Neural cell (in vitro differentiated cells): ENCODE measurements around the gene LSMEM2. TPM values are rescaled to one million over a fixed set of nuclear protein-coding genes. Genes with fewer than 3 reads are reported as not detected.
A peak's percentile ranks its signal among the peaks of the same experiment; 100 is the strongest.

ENCODE experiments used
- H2AFZ ChIP-seq: fragments of 200-600, 300-800 bp; sonication (generic), shearing (Covaris generic); 2 replicates; pipeline ENCODE4 v1.6.0; 2014; ENCODE audit warnings: low read depth, mild to moderate bottlenecking, antibody characterized with exemption, low read length, moderate library complexity
- H3F3A ChIP-seq: fragments of 200-600 bp; shearing (Covaris generic); 2 replicates; pipeline ENCODE4 v1.6.1; 2016; ENCODE audit warnings: mild to moderate bottlenecking, moderate library complexity, mixed read lengths, antibody characterized with exemption, low read length; ENCODE audit not compliant: insufficient read depth, poor library complexity, severe bottlenecking
- H3K27ac ChIP-seq: fragments of 200-600, 300-800 bp; sonication (generic), shearing (Covaris generic); 2 replicates; pipeline ENCODE4 v1.5.1; 2014; ENCODE audit warnings: mild to moderate bottlenecking, low read length, moderate library complexity
- H3K27me3 ChIP-seq: fragments of 300-800, 200-600 bp; sonication (generic), shearing (Covaris generic); 2 replicates; pipeline ENCODE4 v1.6.0; 2014; ENCODE audit warnings: mild to moderate bottlenecking, low read depth, low read length, moderate library complexity; ENCODE audit not compliant: insufficient read depth
- H3K36me3 ChIP-seq: fragments of 300-800, 200-600 bp; sonication (generic), shearing (Covaris generic); 2 replicates; pipeline ENCODE4 v1.5.1; 2014; ENCODE audit warnings: mild to moderate bottlenecking, antibody characterized with exemption, low read length, moderate library complexity; ENCODE audit not compliant: insufficient read depth
- H3K4me2 ChIP-seq: fragments of 300-800, 200-600 bp; sonication (generic), shearing (Covaris generic); 2 replicates; pipeline ENCODE4 v1.6.0; 2014; ENCODE audit warnings: mild to moderate bottlenecking, low read length
- H3K4me3 ChIP-seq: fragments of 300-800, 200-600 bp; sonication (generic), shearing (Covaris generic); 2 replicates; pipeline ENCODE4 v1.5.1; 2014; ENCODE audit warnings: mild to moderate bottlenecking, low read length, moderate library complexity
- H3K79me2 ChIP-seq: fragments of 200-600 bp; shearing (Covaris generic); replicated peaks from 2 replicates; pipeline ENCODE4 v1.6.0; 2014; ENCODE audit warnings: mild to moderate bottlenecking, low read length, moderate library complexity; ENCODE audit not compliant: insufficient read depth
- H3K9ac ChIP-seq: fragments of 300-800, 200-600 bp; sonication (generic), shearing (Covaris generic); 2 replicates; pipeline ENCODE4 v1.6.1; 2016; ENCODE audit warnings: mild to moderate bottlenecking, low read length, mixed read lengths
- H3K9me2 ChIP-seq: fragments of 200-600 bp; shearing (Covaris generic); 2 replicates; pipeline ENCODE4 v1.6.1; 2016; ENCODE audit warnings: mild to moderate bottlenecking, low read length, mixed read lengths; ENCODE audit not compliant: insufficient read depth
- H3K9me3 ChIP-seq: fragments of 200-600, 300-800 bp; sonication (generic), shearing (Covaris generic); 2 replicates; pipeline ENCODE4 v1.6.1; 2016; ENCODE audit warnings: mild to moderate bottlenecking, mixed run types, low read length, moderate library complexity, mixed read lengths
- H4K20me1 ChIP-seq: fragments of 200-600 bp; shearing (Covaris generic); 2 replicates; pipeline ENCODE4 v1.6.1; 2016; ENCODE audit warnings: mild to moderate bottlenecking, mixed run types; ENCODE audit not compliant: insufficient read depth
- EP300 ChIP-seq: fragments of 450-650 bp; conservative IDR thresholded peaks from 2 replicates; pipeline ENCODE4 v1.6.1; 2014; ENCODE audit warnings: antibody characterized with exemption, mild to moderate bottlenecking, moderate library complexity; ENCODE audit not compliant: poor library complexity, severe bottlenecking
- EZH2 ChIP-seq: fragments of 200-600, 300-800 bp; shearing (Covaris generic), sonication (generic); IDR thresholded peaks from 2 replicates; pipeline ENCODE4 v1.6.1; 2014; ENCODE audit warnings: antibody characterized with exemption, low read length, borderline replicate concordance, mild to moderate bottlenecking; ENCODE audit not compliant: insufficient read depth, poor library complexity, severe bottlenecking
- MXI1 ChIP-seq: fragments of 450-650 bp; conservative IDR thresholded peaks from 2 replicates; pipeline ENCODE4 v1.6.1; 2014; ENCODE audit warnings: antibody characterized with exemption, mild to moderate bottlenecking; ENCODE audit not compliant: poor library complexity, severe bottlenecking
- POLR2AphosphoS5 ChIP-seq: IDR thresholded peaks from 2 replicates; pipeline ENCODE4 v1.6.1; 2012
- RAD21 ChIP-seq: fragments of 450-650 bp; conservative IDR thresholded peaks from 2 replicates; pipeline ENCODE4 v1.6.1; 2014; ENCODE audit warnings: antibody characterized with exemption, mild to moderate bottlenecking, moderate library complexity
- SMC3 ChIP-seq: fragments of 450-650 bp; conservative IDR thresholded peaks from 2 replicates; pipeline ENCODE4 v1.6.1; 2014; ENCODE audit warnings: antibody characterized with exemption, mild to moderate bottlenecking, moderate library complexity; ENCODE audit not compliant: poor library complexity
- TAF1 ChIP-seq: IDR thresholded peaks from 2 replicates; pipeline ENCODE4 v1.6.1; 2012; ENCODE audit warnings: low read depth
- polyA plus RNA-seq: library from polyadenylated mRNA; depleted of rRNA; stranded (reverse); fragments of >200 nt; gene quantifications from 2 replicates; pipeline ENCODE4 v1.2.3, GENCODE V29; 2014
- TF ChIP-seq, protein P1 (sequence below): IDR thresholded peaks from 2 replicates; pipeline ENCODE4 v1.6.1; 2012; ENCODE audit warnings: borderline replicate concordance
- TF ChIP-seq, protein P2 (sequence below): fragments of 450-650 bp; IDR thresholded peaks from 2 replicates; pipeline ENCODE4 v1.5.1; 2014; ENCODE audit warnings: antibody characterized with exemption, mild to moderate bottlenecking, moderate library complexity; ENCODE audit not compliant: poor library complexity, severe bottlenecking

Gene LSMEM2
- polyA plus RNA-seq, 1 donor from 2014 or later = not detected

DNA sequence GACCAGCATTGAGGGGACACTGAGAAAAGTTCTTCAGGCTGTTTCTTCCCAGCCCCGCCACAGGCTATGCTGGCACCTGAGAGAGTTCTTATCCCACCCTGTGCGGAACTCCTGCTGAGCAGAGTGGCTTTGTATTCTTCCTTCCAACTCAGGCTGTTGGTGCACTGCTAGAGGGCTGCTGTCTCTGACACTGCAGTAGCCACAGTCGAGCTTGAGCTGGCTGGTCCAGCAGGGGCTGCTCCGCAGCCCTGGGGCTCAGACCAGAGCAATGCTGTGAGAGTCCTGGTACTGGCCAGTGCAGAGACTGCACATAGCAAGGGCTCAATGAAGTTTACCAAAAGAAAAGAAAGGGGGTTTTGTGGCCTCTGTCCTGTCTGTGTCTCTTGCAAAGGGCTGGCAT lies 39.2 kb upstream of the LSMEM2 start:
- H3K27ac ChIP-seq = no peak overlapping the region
- H3K36me3 ChIP-seq = no peaks in the 10 kb centered on the region
- no peaks in the 10 kb centered on the region for H3K9me2 ChIP-seq
- no peak for TF ChIP-seq EP300
- no peak for TF ChIP-seq EZH2
- TF ChIP-seq SMC3 = no peak
- TF ChIP-seq MXI1 = no peak
- TF ChIP-seq POLR2AphosphoS5 = no peak
- no peak for TF ChIP-seq RAD21
- H3K4me2 ChIP-seq = no peak overlapping the region
- H3K27me3 ChIP-seq = no peaks in the 10 kb centered on the region
- peak overlapping the region; percentile 13 for H3K9ac ChIP-seq
- peak overlapping the region; percentile 87 for H3K4me3 ChIP-seq
- no peaks in the 10 kb centered on the region for H3F3A ChIP-seq
- no peak overlapping the region for H2AFZ ChIP-seq
- no peaks in the 10 kb centered on the region for H3K9me3 ChIP-seq
- H3K79me2 ChIP-seq = peaks cover 83% of the 10 kb centered on the region
- no peaks in the 10 kb centered on the region for H4K20me1 ChIP-seq

DNA sequence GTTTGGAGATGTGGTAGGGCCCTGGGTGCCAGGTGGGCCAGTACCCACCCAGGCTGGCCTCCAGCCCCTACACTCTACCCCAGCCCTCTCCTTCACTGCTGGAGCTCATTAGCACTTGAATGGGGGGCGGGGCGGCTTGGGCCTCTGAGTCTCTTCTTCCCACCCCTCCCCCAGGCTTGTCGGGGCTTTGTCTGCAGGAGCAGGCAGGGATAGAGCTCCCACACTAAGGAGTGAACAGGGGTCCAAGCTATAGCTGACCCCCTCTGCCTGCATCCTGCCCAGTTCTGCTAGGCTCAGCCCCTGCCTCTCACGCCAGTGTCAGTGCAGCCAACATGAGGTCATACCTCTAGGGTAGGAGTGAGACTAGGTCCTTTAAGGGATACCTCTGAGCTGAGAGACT lies 37.7 kb upstream of the LSMEM2 start:
- H3K4me3 ChIP-seq = peak overlapping the region; percentile 60
- H2AFZ ChIP-seq = no peak overlapping the region
- H3K27ac ChIP-seq = peak overlapping the region; percentile 87
- H3K9ac ChIP-seq = peak overlapping the region; percentile 78
- H3K4me2 ChIP-seq = peak overlapping the region; percentile 65
- no peak for TF ChIP-seq RAD21
- TF ChIP-seq MXI1 = no peak
- TF ChIP-seq, protein P1, sequence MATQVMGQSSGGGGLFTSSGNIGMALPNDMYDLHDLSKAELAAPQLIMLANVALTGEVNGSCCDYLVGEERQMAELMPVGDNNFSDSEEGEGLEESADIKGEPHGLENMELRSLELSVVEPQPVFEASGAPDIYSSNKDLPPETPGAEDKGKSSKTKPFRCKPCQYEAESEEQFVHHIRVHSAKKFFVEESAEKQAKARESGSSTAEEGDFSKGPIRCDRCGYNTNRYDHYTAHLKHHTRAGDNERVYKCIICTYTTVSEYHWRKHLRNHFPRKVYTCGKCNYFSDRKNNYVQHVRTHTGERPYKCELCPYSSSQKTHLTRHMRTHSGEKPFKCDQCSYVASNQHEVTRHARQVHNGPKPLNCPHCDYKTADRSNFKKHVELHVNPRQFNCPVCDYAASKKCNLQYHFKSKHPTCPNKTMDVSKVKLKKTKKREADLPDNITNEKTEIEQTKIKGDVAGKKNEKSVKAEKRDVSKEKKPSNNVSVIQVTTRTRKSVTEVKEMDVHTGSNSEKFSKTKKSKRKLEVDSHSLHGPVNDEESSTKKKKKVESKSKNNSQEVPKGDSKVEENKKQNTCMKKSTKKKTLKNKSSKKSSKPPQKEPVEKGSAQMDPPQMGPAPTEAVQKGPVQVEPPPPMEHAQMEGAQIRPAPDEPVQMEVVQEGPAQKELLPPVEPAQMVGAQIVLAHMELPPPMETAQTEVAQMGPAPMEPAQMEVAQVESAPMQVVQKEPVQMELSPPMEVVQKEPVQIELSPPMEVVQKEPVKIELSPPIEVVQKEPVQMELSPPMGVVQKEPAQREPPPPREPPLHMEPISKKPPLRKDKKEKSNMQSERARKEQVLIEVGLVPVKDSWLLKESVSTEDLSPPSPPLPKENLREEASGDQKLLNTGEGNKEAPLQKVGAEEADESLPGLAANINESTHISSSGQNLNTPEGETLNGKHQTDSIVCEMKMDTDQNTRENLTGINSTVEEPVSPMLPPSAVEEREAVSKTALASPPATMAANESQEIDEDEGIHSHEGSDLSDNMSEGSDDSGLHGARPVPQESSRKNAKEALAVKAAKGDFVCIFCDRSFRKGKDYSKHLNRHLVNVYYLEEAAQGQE = peak; percentile 58
- no peak for TF ChIP-seq SMC3
- TF ChIP-seq EP300 = peak; percentile 28
- TF ChIP-seq POLR2AphosphoS5 = no peak
- peak; percentile 73 for TF ChIP-seq TAF1
- no peak for TF ChIP-seq EZH2
- TF ChIP-seq, protein P2, sequence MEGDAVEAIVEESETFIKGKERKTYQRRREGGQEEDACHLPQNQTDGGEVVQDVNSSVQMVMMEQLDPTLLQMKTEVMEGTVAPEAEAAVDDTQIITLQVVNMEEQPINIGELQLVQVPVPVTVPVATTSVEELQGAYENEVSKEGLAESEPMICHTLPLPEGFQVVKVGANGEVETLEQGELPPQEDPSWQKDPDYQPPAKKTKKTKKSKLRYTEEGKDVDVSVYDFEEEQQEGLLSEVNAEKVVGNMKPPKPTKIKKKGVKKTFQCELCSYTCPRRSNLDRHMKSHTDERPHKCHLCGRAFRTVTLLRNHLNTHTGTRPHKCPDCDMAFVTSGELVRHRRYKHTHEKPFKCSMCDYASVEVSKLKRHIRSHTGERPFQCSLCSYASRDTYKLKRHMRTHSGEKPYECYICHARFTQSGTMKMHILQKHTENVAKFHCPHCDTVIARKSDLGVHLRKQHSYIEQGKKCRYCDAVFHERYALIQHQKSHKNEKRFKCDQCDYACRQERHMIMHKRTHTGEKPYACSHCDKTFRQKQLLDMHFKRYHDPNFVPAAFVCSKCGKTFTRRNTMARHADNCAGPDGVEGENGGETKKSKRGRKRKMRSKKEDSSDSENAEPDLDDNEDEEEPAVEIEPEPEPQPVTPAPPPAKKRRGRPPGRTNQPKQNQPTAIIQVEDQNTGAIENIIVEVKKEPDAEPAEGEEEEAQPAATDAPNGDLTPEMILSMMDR = no peak
- H3K27me3 ChIP-seq = no peaks in the 10 kb centered on the region
- H3K79me2 ChIP-seq = peaks cover 93% of the 10 kb centered on the region
- no peaks in the 10 kb centered on the region for H3K36me3 ChIP-seq
- H3F3A ChIP-seq = no peaks in the 10 kb centered on the region
- no peaks in the 10 kb centered on the region for H3K9me3 ChIP-seq
- no peaks in the 10 kb centered on the region for H4K20me1 ChIP-seq
- no peaks in the 10 kb centered on the region for H3K9me2 ChIP-seq
